ENCODE data around the gene ATF6B. TPM values are rescaled to one million over a fixed set of nuclear protein-coding genes. Genes with fewer than 3 reads are reported as not detected.

Gene ATF6B
- total RNA-seq, 1 experiment from 2014 or later = 45.3 TPM

GRCh38 chr6:32088487-32089049 lies 39.5 kb downstream of the ATF6B start:
- Histone ChIP-seq H3K27ac (ENCODE audit: insufficient read length, low read depth, low read length) (no peak overlapping the region), H3K4ac (ENCODE audit: low read depth, low read length) (no peak overlapping the region), H3K9ac (ENCODE audit: extremely low read depth, insufficient read length, low read length) (no peak overlapping the region), H3K18ac (ENCODE audit: insufficient read length, low read depth, low read length) (no peak overlapping the region), H3K56ac (ENCODE audit: insufficient read length, low read depth, low read length) (no peak overlapping the region), H2BK12ac (ENCODE audit: insufficient read length, low read depth, low read length) (no peak overlapping the region), H2BK120ac (ENCODE audit: low read depth, low read length, poor library complexity, severe bottlenecking) (no peak overlapping the region), H2AFZ (ENCODE audit: low read length) (no peak overlapping the region), H3K4me1 (ENCODE audit: insufficient read depth, low read length) (no peaks in the 10 kb centered on the region), H3K23me2 (ENCODE audit: insufficient read length, low read depth, low read length, poor library complexity, severe bottlenecking) (peaks cover 3% of the 10 kb centered on the region), H3K79me1 (ENCODE audit: insufficient read depth, low read depth, low read length, poor library complexity, severe bottlenecking) (no peaks in the 10 kb centered on the region), H2BK15ac (ENCODE audit: low read depth, low read length) (no peak overlapping the region), H4K8ac (replicated peaks; ENCODE audit: insufficient read length, low read depth, low read length) (no peak overlapping the region), H3K27me3 (ENCODE audit: insufficient read depth, low read length) (no peaks in the 10 kb centered on the region; the same call in 1 of the 2 replicates), H3K79me2 (ENCODE audit: insufficient read depth, low read length) (no peaks in the 10 kb centered on the region), H2AK5ac (ENCODE audit: insufficient read length, low read length) (no peak overlapping the region), H3K4me2 (ENCODE audit: insufficient read depth, insufficient read length, low read length) (no peak overlapping the region), H4K91ac (ENCODE audit: insufficient read length, low read depth, low read length) (no peak overlapping the region), H3K23ac (ENCODE audit: insufficient read length, low read depth, low read length) (no peak overlapping the region), H2BK5ac (ENCODE audit: insufficient read length, low read length) (no peak overlapping the region), H3T11ph (ENCODE audit: low read length) (no peak overlapping the region), H2BK20ac (ENCODE audit: low read depth, low read length, poor library complexity, severe bottlenecking) (no peak overlapping the region), H4K20me1 (ENCODE audit: control insufficient read depth, insufficient read depth, insufficient read length) (no peaks in the 10 kb centered on the region), H3K9me3 (ENCODE audit: control insufficient read depth, low read depth, low read length) (no peaks in the 10 kb centered on the region), H4K5ac (ENCODE audit: insufficient read length, low read depth, low read length) (no peak overlapping the region), H3K14ac (ENCODE audit: insufficient read depth, low read length) (no peak overlapping the region)
- H3K4me1 Mint-ChIP-seq = peaks cover 12 to 25% of the 10 kb centered on the region in 2 experiments
- H3K27ac Mint-ChIP-seq = peak overlapping the region in 2 of 3 experiments; percentile 50 to 70; a peak in 2 of 7 replicates
- peak overlapping the region; percentile 38 to 71; a peak in 3 of 5 replicates for H3K4me3 Mint-ChIP-seq
- no peak for DNase-seq
- WGBS (ENCODE audit: extremely low coverage, insufficient read length, low lambda C conversion rate) = no CpG with 5 or more reads among the region's 14 CpGs
- no peaks in the 10 kb centered on the region for H3K9me3 Mint-ChIP-seq
- peaks cover 27% of the 10 kb centered on the region for H3K27me3 Mint-ChIP-seq (ENCODE audit: low read depth)
- H3K36me3 Mint-ChIP-seq (ENCODE audit: insufficient read depth in 1 of 3, low read depth in 3 of 3) = no peaks in the 10 kb centered on the region; a peak in 1 of 7 replicates
- TF ChIP-seq CTCF (conservative IDR thresholded peaks at IDR 0.05) = no peak

Data from H9 (cell line).